ENCODE data around the gene CCDC85B. TPM values are rescaled to one million over a fixed set of nuclear protein-coding genes. Genes with fewer than 3 reads are reported as not detected.

The CCDC85B gene
- total RNA-seq, 1 experiment from 2014 or later: 20.8 TPM

- H3K27me3 Mint-ChIP-seq (ENCODE audit: insufficient read depth, unreplicated experiment): no peaks in the 10 kb centered on the region
- BruUV-seq (replicated peaks): TSS peak; percentile 39
- peaks cover 46% of the 10 kb centered on the region for H3K36me3 Mint-ChIP-seq (ENCODE audit: insufficient read depth, unreplicated experiment)
- peak within 1 kb of the TSS; percentile 93 for H3K27ac Mint-ChIP-seq (ENCODE audit: low read depth, unreplicated experiment)
- ChIA-PET CTCF (interaction anchor here (0.6 to 4.0 kb wide), 15 partner anchors 10 to 148 kb away, joined by 3 to 64 read pairs (median 4); partner anchors contain the start of genes FIBP and KAT5), POLR2A (interaction anchor here (0.6 to 6.2 kb wide), 36 partner anchors 10 to 1368 kb away, joined by 3 to 181 read pairs (median 4); partner anchors contain the start of genes BANF1, C11orf68, CCDC85B and EIF1AD)
- H3K4me3 Mint-ChIP-seq (ENCODE audit: unreplicated experiment): peak within 1 kb of the TSS; percentile 83
- no peaks in the 10 kb centered on the region for H3K9me3 Mint-ChIP-seq (ENCODE audit: unreplicated experiment)
- peak; percentile 99 for DNase-seq (ENCODE audit: unreplicated experiment)
- peak; percentile 90 for TF ChIP-seq CTCF (IDR thresholded peaks at IDR 0.05; ENCODE audit: unreplicated experiment)
- intact Hi-C loops (cut with micrococcal nuclease): no loop called here
- peaks cover 32% of the 10 kb centered on the region for H3K4me1 Mint-ChIP-seq (ENCODE audit: insufficient read depth, unreplicated experiment)
Measured at GRCh38 chr11:65860278-65861164, 30.0 kb upstream of the CCDC85B start, which contains the start of gene MUS81. Gene MUS81, plus strand, starts transcription at chr11:65860433. Its CDS starts 321 bp downstream, at chr11:65860754.

- H3K4me1 Mint-ChIP-seq (ENCODE audit: insufficient read depth, unreplicated experiment): peaks cover 32% of the 10 kb centered on the region
- CTCF ChIA-PET: interaction anchor here (0.7 to 4.0 kb wide), 4 partner anchors 9 to 149 kb away, joined by 4 to 64 read pairs (median 26); partner anchors contain the start of genes FIBP and KAT5
- H3K27ac Mint-ChIP-seq (ENCODE audit: low read depth, unreplicated experiment): peak overlapping the region; percentile 93
- POLR2A ChIA-PET: interaction anchor here (0.7 to 6.2 kb wide), 14 partner anchors 9 to 199 kb away, joined by 3 to 181 read pairs (median 4); partner anchors contain the start of genes BANF1, CCDC85B, EIF1AD and FIBP
- BruUV-seq (replicated peaks): no TSS peak
- no peak for TF ChIP-seq CTCF (IDR thresholded peaks at IDR 0.05; ENCODE audit: unreplicated experiment)
- peaks cover 46% of the 10 kb centered on the region for H3K36me3 Mint-ChIP-seq (ENCODE audit: insufficient read depth, unreplicated experiment)
- peak overlapping the region; percentile 83 for H3K4me3 Mint-ChIP-seq (ENCODE audit: unreplicated experiment)
- H3K9me3 Mint-ChIP-seq (ENCODE audit: unreplicated experiment): no peaks in the 10 kb centered on the region
- intact Hi-C loops (cut with micrococcal nuclease): no loop called here
- no peak for DNase-seq (ENCODE audit: unreplicated experiment)
- H3K27me3 Mint-ChIP-seq (ENCODE audit: insufficient read depth, unreplicated experiment): no peaks in the 10 kb centered on the region
Measured at GRCh38 chr11:65861165-65861505, 29.3 kb upstream of the CCDC85B start.

DNA sequence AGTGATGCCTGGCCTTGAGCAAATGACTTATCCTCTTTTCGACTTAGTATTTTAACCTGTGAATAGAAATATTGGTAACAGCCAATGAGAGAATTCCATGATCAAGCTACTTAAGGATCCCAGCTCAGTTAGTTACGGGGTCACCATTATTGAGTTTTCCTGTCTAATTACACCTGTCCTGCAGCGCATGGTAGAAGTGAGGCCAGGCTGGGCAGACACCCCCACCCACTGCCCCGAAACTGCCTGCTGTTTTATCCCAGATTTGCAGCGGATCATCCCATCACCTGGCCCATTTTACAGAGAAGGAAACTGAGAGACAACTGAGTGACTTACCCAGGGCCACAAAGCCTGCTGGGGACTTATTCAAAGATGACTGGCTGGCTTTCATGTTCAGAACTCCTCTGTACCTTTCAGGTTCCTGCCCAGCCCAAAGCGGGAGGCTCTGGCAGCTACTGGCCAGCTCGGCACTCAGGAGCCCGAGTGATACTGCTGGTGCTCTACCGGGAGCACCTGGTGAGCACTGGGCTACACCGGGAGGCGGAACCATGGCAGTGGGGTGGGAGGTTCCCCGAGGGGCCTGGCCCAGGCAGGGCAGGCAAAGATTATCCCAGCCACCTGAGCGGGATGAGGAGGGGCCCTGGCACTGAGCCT lies 28.8 kb upstream of the CCDC85B start:
- peak overlapping the region; percentile 83 for H3K4me3 Mint-ChIP-seq (ENCODE audit: unreplicated experiment)
- no peaks in the 10 kb centered on the region for H3K27me3 Mint-ChIP-seq (ENCODE audit: insufficient read depth, unreplicated experiment)
- intact Hi-C loops (cut with micrococcal nuclease): no loop called here
- peak overlapping the region; percentile 93 for H3K27ac Mint-ChIP-seq (ENCODE audit: low read depth, unreplicated experiment)
- ChIA-PET CTCF (interaction anchor here (1.0 to 4.0 kb wide), 4 partner anchors 9 to 149 kb away, joined by 3 to 64 read pairs (median 26); partner anchors contain the start of genes FIBP and KAT5), POLR2A (interaction anchor here (0.7 to 6.2 kb wide), 10 partner anchors 9 to 199 kb away, joined by 3 to 181 read pairs (median 4); partner anchors contain the start of genes BANF1, CCDC85B, EIF1AD and FIBP)
- TF ChIP-seq CTCF (IDR thresholded peaks at IDR 0.05; ENCODE audit: unreplicated experiment): no peak
- no TSS peak for BruUV-seq (replicated peaks)
- H3K4me1 Mint-ChIP-seq (ENCODE audit: insufficient read depth, unreplicated experiment): peaks cover 30% of the 10 kb centered on the region
- no peaks in the 10 kb centered on the region for H3K9me3 Mint-ChIP-seq (ENCODE audit: unreplicated experiment)
- no peak for DNase-seq (ENCODE audit: unreplicated experiment)
- H3K36me3 Mint-ChIP-seq (ENCODE audit: insufficient read depth, unreplicated experiment): peaks cover 42% of the 10 kb centered on the region

Measured in MCF 10A (cell line).